GM18861 (cell line): ENCODE results near the gene ATP10D.
A peak's percentile ranks its signal among the peaks of the same experiment; 100 is the strongest.

Experiments
- ATAC-seq: cut with Tn5 transposase; IDR thresholded peaks from one replicate; pipeline ENCODE4 v1.9.1; 2021; ENCODE audit not compliant: unreplicated experiment

ATP10D gene

DNA sequence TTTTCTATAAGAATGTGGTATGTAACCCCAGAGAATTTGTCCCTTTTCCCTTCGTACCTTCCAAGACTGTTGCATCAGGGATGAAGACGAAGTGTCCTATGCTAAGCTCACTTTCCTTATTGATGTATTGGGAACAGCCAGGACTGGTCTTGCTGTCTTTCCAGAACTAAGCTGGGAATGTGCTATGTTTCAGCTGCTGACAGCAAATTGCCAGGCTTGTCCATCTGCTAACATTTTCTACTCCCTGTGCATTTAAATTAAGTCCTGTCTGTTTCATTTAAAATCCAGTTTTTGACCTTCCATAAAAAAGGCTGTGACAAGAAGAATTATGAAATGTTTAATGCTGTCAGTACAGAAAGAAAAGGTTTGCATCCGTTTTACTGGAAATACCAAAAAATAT lies 87.9 kb downstream of the ATP10D start:
- ATAC-seq = no peak

DNA sequence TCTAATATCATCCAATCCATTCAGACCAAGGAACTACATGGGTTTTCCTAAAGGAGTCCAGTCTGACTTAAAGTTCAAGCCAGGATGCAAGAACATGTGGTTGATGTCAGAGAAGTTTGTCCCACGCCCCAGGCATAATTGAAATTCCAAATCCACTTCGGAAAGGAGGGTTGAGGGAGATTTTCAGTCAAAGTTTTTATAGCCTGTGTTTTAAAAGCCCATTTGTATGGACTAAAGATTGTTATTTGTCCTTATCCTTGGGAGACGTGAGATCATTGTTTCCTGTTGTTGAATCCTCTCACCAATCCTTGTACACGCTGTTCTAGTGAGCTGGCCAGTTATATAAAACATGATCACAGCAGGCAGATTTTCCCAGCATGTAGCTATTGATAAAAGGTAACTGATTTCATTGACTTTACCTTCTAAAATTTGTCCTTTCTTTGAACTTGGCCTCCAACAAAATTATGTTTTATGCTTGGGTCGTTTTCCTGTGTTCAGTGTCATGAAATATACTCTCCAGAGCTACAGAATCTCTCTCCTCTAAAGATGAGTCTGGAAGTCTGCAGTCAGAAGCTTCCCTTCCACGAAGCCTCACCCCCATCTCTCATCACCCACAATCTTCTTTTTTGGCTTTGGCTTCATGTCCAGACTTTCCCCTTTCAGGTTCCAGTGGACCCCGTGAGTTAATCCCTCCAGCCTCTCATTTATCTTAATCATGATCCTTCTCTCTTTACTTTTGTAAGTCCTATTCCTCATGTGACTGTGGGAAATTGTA lies 92.9 kb downstream of the ATP10D start:
- no peak for ATAC-seq

DNA sequence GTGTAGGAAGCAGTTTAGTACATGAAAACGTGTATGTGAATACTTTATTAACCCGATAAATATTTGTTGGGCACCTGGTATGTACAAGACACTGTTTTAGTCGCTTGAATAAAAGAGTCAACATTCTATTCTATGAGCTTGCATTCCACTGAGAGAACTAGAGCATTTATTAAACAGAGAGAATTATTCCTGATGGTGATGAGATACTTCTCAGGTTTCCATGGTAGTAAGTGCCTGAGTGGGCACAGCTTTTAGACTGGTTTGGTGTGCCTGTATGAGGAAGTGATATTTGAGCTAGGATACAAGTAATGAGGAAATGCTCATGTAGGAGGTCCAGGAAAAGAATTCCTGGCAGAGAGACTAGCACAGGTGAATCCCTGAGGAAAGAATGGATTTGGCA lies 94.2 kb downstream of the ATP10D start:
- no peak for ATAC-seq

DNA sequence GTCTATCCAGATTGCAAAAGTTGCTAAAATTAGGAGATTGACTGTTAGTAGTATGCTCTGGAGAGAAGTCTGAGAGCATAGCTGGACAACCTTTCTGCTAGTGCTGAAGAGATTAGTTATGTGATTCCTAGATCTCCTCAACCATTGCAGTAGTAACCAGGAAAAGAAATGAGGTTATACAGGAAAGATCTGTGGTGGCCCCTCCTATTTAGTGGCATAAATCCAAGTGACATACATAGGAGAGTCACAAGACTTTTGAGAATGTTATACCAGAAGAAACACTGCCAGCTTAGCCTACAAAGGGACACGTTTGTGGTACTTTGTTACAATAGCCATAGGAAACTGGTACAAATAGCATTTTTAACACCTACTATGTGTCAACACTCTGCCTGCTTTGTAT lies 105.2 kb downstream of the ATP10D start:
- ATAC-seq = no peak

DNA sequence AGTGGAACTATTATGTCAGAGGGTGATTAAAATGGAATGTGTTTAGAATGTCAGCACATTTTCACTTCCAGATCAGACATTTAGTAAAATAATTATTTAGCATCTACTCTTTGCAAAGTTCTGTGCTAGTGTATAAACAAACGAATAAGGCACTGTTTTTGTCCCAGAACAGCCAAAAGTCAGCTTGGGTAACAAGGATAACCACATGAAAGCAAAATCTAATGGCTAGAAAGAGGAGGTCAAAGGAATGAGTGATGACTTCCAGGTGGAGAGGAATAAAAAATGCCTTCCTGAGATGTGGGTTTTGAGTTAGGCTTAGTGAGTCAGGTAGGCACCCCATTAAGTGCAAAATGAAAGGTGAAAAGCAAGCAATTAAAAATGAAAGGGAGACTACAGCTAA lies 112.6 kb downstream of the ATP10D start:
- ATAC-seq = no peak

DNA sequence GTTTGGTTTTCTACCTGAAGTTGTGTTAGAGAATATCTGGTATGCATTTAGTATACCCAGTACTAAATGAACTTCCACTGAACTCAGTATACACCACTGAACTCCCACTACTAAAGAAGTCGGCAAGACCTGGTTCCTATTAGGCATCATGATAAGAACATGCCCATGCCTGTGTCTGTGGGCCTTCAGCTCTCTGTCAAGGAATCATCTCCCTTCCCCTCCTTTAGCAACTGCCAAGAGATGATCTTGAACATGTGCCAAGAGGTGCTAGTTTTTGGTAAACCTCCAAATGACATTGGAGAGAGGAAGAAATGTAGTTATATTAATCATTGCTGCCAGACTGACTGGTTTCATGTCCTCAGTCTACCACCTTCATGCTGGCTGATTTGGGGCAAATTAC lies 113.2 kb downstream of the ATP10D start:
- ATAC-seq = no peak

DNA sequence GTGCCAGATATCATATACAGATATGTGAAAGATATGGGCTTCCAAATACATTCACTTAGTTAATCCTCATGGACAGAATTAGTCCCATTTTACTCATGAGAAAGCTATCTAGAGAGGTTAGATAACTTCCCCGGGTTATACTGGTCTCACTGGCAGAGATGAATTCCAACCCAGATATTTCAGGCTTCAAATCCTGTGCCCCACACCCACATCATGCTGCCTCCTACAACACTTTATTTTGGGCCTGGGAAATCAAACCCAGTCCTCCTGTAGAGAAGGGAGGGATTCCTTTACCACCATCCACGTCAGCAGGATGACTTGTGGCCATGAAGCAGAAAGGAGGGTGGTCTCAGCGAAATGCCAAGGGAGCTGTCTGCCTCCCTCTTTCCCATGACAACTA lies 113.8 kb downstream of the ATP10D start:
- no peak for ATAC-seq

DNA sequence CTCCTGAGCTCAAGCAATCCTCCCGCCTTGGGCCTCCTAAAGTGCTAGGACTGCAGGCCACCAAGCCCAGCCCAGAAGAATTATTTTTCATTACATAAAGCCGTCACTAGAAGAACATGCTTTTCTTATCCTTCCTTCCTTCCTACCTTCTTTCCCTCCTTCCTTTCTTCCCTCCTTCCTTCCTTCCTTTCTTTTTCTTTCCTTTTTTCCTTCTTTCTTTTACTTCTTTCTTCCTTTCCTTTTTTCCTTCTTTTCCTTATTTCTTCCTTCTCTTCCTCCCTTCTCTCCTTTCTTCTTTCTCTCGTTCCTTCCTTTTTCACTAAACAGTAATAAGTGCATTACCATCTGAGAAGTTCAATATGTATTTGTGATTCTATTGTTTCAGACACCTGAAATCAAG lies 121.4 kb downstream of the ATP10D start:
- ATAC-seq = no peak

DNA sequence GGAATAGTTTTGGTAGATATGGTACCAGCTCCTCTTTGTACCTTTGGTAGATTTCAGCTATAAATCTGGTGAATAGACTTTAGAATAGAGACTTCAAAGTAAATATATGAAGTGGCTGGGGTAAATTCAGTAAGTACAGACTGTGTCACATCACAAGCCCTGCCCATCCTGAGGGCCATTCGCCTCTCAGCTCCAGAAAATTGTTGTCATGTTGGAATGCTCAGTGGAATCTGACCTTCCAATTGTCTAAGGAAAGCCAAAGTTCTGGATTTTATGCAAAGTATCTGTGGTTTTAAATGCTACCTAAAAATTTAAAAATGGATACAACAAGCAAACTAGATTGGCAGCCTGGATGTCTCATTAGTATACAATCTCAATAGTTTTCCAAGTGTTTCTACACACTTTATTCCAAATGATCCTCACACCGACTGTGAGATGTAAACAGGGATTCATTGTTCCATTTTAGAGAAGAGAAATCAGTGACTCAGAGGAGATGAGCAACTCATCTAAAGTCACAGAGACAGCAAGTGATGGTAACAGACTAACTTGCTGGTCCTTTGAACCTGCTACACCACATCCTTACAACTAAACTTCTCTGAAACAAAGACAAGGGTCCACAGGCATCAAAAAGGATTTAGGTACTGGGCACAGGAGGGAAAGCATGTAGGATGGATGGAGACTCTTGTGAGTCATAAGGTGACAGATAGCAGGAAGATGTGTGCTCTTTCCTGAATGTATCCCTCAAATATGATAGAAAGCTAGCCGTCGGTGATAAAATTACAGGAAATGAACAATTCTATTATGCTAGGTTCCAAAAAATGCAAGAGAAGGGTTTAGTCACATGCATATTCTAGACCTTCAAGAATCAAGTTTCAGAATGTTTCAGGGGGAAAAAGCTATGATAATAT lies 127.3 kb downstream of the ATP10D start:
- ATAC-seq = no peak

DNA sequence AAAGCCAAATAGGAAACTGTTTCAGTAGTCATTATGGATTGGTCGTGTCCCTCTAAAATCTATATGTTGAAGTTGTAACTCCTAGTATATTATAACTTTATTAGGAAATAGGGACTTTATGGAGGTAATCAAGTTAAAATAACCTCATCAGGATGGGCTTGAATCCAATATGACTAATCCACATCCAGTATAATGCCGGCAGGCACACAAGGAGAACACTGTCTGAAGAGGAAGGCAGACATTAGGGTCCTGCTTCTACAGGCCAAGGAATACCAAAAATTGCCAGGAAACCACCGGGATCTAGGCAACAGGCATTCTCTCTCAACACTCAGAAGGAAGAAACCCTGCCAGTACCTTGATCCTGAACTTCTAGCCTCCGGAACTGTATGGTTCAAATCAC lies 130.3 kb downstream of the ATP10D start:
- no peak for ATAC-seq

DNA sequence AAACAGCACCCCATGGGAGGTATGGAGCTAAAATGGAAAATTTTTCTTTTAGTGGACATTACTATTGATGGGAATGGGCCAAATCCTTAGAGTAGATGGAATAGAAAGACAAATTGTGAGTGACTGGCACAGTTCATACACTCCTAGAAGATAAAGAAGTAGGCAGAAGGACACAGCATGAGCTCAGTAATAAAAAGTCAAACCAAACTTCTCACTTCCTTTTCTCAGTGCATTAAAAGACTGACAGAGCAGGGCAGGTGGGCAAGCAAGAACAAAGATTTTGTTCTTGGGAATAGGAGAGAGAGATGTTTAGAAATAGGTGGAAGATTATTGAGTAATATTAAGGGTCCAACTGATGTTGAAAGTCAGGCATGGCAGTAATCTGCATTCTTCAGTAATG lies 132.5 kb downstream of the ATP10D start:
- ATAC-seq = peak; percentile 73

DNA sequence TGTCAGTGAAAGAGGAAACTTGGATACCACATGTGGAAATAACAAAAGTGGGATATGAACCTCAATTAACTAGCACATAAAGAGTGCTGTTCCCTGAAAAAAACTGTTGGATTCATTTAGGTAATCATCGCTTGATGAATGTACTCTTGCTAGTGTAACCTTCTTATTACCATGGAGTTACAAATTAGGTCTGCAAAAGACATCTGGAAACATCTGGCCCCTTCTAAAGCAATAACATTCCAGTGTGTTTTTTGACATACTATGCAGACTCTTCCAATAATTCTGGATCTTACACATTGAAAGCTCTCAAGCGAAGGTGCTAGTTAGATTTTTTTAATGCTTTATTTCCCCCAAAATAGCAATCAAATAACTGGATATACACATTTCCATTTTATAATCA lies 134.6 kb downstream of the ATP10D start:
- no peak for ATAC-seq

DNA sequence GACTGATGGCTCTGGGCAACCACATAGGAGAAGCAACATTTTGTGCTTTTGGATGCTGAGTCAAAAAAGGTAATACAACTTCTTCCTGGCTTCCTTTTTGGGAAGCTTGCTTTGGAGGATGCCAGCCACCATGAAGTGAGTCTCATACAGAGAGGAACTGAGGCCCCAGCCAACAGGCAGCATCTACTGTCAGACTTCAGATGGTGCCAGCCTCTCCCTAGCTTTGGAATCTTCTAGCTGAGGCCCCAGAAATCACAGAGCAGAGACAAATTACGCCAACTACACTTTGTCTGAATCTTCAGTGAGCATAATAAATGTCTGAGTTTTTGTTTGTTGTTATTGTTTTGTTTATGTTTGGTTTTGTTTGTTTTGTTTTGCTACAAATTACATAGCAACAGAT lies 136.1 kb downstream of the ATP10D start:
- no peak for ATAC-seq

DNA sequence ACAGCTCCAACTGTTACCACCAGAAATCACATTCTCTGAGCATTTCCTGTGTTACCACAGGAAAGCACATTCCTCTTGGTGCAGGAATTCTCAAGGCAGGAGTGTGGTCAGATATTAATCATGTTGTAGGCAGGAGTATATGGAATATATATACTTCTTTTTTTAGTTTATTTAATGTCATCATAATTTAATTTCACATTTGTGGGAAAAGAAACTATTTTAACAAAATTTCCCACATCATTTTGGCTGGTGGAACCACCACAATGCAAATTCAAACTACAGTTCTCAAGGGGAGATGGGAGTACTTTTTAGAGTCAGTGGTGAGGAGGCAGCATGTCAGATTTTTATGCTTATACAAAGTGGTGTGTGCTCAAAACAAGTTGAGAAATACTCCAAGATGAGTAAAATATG lies 139.0 kb downstream of the ATP10D start:
- no peak for ATAC-seq

DNA sequence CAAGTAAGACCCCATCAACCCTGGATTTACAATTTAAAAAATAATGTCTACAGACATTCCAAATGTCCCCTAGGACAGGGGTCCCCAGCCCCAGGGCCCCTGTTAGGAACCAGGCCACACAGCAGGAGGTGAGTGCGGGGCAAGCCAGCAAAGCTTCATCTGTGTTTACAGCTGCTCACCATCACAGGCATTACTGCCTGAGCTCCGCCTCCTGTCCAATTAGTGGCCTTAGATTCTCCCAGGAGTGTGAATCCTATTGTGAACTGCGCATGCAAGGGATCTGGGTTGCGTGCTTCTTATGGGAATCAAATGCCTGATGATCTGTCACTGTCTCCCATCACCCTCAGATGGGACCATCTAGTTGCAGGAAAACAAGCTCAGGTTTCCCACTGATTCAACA lies 146.1 kb downstream of the ATP10D start:
- no peak for ATAC-seq

DNA sequence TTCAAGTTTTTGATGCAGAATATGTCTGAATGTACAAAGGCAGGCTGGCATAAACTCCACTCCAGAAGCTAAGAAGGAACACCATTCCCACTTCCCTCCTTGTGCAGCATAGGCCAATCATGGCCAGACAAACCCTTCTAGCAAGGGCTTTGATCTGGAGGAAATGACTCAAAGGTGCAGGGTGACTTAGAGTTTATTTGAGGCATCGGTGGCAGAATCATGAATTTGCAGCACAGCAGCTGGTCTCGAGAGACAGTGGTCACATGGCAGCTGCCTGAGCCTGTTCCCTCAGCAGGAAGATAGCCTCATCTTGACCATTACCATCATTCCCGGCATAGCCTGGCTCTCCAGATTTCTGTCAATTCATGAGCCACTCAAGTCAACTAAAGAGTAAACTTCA lies 154.5 kb downstream of the ATP10D start:
- ATAC-seq = no peak

DNA sequence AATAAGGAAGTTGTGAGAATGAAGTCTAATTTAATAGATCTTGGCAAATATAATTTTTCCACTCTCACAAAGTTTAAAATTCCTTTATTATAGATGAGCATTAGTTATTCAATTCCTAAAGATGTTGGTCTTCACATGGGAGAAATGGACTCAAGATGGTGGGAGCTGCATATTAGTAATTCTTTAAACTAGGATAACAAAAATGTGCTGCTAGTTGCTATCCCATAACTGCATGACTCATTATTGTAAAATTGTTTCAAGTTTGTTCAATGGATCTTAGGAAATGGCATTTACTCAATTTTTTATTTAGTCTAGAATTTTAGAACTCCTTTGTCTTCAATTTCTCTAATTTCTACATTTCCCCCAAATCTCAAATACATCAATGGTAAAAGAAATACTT lies 155.8 kb downstream of the ATP10D start:
- ATAC-seq = no peak

DNA sequence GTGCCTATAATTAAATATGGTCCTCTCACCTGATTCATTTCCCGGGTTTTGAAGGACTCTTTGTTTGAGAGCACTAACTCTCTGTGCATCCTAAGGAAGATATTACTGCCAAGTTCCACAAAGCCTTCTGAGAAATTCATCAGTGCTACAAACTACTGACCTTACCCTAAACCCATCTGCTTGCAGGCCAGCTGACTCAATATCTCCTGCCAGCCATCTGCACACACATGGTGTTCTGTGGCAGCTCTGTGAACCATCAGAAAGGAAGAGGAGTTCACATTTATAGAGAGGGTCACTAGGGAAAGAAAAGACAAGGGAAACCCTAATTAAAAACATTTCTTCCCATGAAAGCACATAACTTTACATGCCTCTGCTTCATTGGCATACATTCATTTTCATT lies 156.7 kb downstream of the ATP10D start:
- ATAC-seq = no peak

DNA sequence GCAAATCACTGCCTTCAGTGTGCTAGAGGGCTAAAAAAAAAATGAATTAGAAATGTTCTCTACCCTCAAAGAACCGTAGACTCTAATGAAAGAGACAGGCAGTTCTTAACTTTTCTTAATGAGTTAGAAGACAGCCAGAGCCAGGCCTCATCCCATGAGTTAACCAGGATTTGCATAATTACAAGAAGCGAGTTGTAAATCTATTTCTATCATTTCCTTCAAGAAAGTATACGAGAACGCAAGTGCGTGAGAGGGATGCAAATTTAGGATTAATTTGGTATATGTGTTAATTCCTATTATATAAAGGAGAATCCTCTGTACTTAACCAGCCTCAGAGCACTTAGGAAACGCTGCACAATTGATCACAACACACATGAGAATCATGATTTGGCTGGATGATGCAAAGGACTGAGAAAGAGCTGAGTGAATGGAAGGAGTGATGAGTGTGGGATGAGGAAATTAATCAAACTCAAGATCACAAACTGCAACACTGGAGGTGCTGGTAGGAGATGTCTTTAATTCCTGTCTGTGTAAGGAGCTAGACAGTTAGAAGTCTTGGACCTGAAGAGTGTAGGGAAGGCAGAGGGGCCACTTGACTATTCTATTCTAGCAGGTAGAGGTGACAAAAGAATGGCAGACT lies 157.2 kb downstream of the ATP10D start:
- no peak for ATAC-seq
